DOHH2 (cell line): Measurements from ENCODE around the gene TRABD2A.

ENCODE experiments used
- H3F3A ChIP-seq: fragments of 200-600 bp; sonication (generic), shearing (Covaris generic); 2 replicates; pipeline ENCODE4 v1.6.0; 2016; ENCODE audit warnings: antibody characterized with exemption, mild to moderate bottlenecking; ENCODE audit not compliant: control insufficient read depth, insufficient read depth
- H3K27ac ChIP-seq: fragments of 200-600 bp; sonication (generic); 2 replicates; pipeline ENCODE4 v1.5.1; 2014; ENCODE audit warnings: low read depth, mild to moderate bottlenecking, low read length, moderate library complexity
- H3K27me3 ChIP-seq: fragments of 200-600 bp; sonication (generic); 2 replicates; pipeline ENCODE4 v1.6.1; 2014; ENCODE audit warnings: mild to moderate bottlenecking, low read length, mixed read lengths; ENCODE audit not compliant: control insufficient read depth
- H3K36me3 ChIP-seq: fragments of 200-600 bp; sonication (generic); 2 replicates; pipeline ENCODE4 v1.6.1; 2014; ENCODE audit warnings: mild to moderate bottlenecking, low read length, moderate library complexity, mixed read lengths; ENCODE audit not compliant: control insufficient read depth
- H3K4me1 ChIP-seq: fragments of 200-600 bp; sonication (generic); 2 replicates; pipeline ENCODE4 v1.6.1; 2014; ENCODE audit warnings: mild to moderate bottlenecking, low read length, mixed read lengths; ENCODE audit not compliant: control insufficient read depth
- H3K4me2 ChIP-seq: fragments of 200-600 bp; sonication (generic); 2 replicates; pipeline ENCODE4 v1.6.0; 2014; ENCODE audit warnings: mild to moderate bottlenecking, low read length, moderate library complexity
- H3K4me3 ChIP-seq: fragments of 200-600 bp; sonication (generic); 2 replicates; pipeline ENCODE4 v1.5.1; 2014; ENCODE audit warnings: mild to moderate bottlenecking, low read length, mixed read lengths
- H3K79me2 ChIP-seq: fragments of 200-600 bp; sonication (generic); 2 replicates; pipeline ENCODE4 v1.6.1; 2014; ENCODE audit warnings: mild to moderate bottlenecking, low read length, mixed read lengths; ENCODE audit not compliant: control insufficient read depth
- H3K9me2 ChIP-seq: fragments of 200-600 bp; sonication (generic); replicated peaks from 2 replicates; pipeline ENCODE4 v1.6.1; 2014; ENCODE audit warnings: mild to moderate bottlenecking, low read length, mixed read lengths; ENCODE audit not compliant: control insufficient read depth
- H3K9me3 ChIP-seq: fragments of 200-600 bp; sonication (generic); 2 replicates; pipeline ENCODE4 v1.6.1; 2014; ENCODE audit warnings: antibody characterized with exemption, low read length, mixed read lengths; ENCODE audit not compliant: control insufficient read depth, insufficient read depth
- H4K20me1 ChIP-seq: fragments of 200-600 bp; sonication (generic); 2 replicates; pipeline ENCODE4 v1.6.0; 2014; ENCODE audit warnings: low read depth, mild to moderate bottlenecking, antibody characterized with exemption, low read length, moderate library complexity; ENCODE audit not compliant: control insufficient read depth, insufficient read depth
- CTCF ChIP-seq: fragments of 200-600 bp; sonication (generic); IDR thresholded peaks from one replicate; pipeline ENCODE4 v1.5.1; 2014; ENCODE audit warnings: antibody characterized with exemption, mild to moderate bottlenecking, low read depth, low read length; ENCODE audit not compliant: poor library complexity, severe bottlenecking
- EZH2phosphoT487 ChIP-seq: fragments of 200-600 bp; sonication (generic); IDR thresholded peaks from 2 replicates; pipeline ENCODE4 v1.6.1; 2017; ENCODE audit warnings: borderline replicate concordance, mild to moderate bottlenecking, antibody characterized with exemption, low read length, moderate library complexity, mixed read lengths

The TRABD2A gene

GRCh38 chr2:84786601-84787000 lies 94.3 kb downstream of the TRABD2A start:
- no peaks in the 10 kb centered on the region for H3K9me2 ChIP-seq
- no peak overlapping the region for H3K27ac ChIP-seq
- no peak overlapping the region for H3K4me2 ChIP-seq
- H3K79me2 ChIP-seq = no peaks in the 10 kb centered on the region
- H3K27me3 ChIP-seq = no peaks in the 10 kb centered on the region
- H3K9me3 ChIP-seq = no peaks in the 10 kb centered on the region
- TF ChIP-seq CTCF (no peak), EZH2phosphoT487 (no peak)
- no peak overlapping the region for H3K4me3 ChIP-seq
- H4K20me1 ChIP-seq = no peaks in the 10 kb centered on the region
- H3K4me1 ChIP-seq = peaks cover 15% of the 10 kb centered on the region
- H3F3A ChIP-seq = no peaks in the 10 kb centered on the region
- no peaks in the 10 kb centered on the region for H3K36me3 ChIP-seq

DNA sequence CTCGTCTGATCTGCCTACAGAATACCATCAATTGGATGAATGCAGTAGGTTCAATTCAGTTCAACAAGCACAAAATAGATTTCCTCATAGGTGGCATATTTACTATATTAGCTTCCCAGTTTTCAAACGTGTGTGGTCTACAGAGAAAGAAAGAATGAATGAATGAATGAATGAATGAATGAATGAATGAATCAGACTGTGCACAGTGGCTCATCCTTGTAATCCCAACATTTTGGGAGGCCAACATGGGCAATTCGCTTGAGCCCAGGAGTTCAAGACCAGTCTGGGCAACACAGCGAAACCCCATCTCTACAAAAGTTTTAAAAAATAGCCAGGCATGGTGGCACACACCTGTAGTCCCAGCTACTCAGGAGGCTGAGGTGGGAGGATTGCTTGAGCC lies 94.9 kb downstream of the TRABD2A start:
- Histone ChIP-seq H3K9me3 (no peaks in the 10 kb centered on the region), H3F3A (no peaks in the 10 kb centered on the region), H3K4me2 (no peak overlapping the region), H3K79me2 (no peaks in the 10 kb centered on the region), H3K4me3 (no peak overlapping the region), H3K36me3 (no peaks in the 10 kb centered on the region), H4K20me1 (no peaks in the 10 kb centered on the region), H3K4me1 (peaks cover 17% of the 10 kb centered on the region), H3K27ac (no peak overlapping the region), H3K27me3 (no peaks in the 10 kb centered on the region), H3K9me2 (no peaks in the 10 kb centered on the region)
- TF ChIP-seq CTCF = no peak
- TF ChIP-seq EZH2phosphoT487 = no peak

GRCh38 chr2:84782717-84783442 lies 98.0 kb downstream of the TRABD2A start:
- Histone ChIP-seq H3K79me2 (no peaks in the 10 kb centered on the region), H3K4me3 (0 out of 2 replicates have a peak overlapping the region, but pooled peaks have one; percentile 15), H3K4me1 (peaks cover 17% of the 10 kb centered on the region), H3K27me3 (no peaks in the 10 kb centered on the region), H3K36me3 (no peaks in the 10 kb centered on the region), H4K20me1 (no peaks in the 10 kb centered on the region), H3K9me2 (no peaks in the 10 kb centered on the region), H3K4me2 (peak overlapping the region; percentile 32), H3K9me3 (no peaks in the 10 kb centered on the region), H3F3A (no peaks in the 10 kb centered on the region), H3K27ac (peak overlapping the region; percentile 49)
- TF ChIP-seq CTCF (no peak), EZH2phosphoT487 (no peak)
